CD4-positive, alpha-beta T cell treated with Interferon gamma for 1 hour (primary cell): ENCODE data around the gene ATP8B3.
"Not testable (repeated sequence)": the region's sequence is repeated elsewhere in the genome, so short reads cannot be mapped to it uniquely, and the experiment has no call there.

Experiments used
- DNase-seq: peaks from one replicate; pipeline ENCODE4 v3.0.0-alpha.2; 2020

Gene ATP8B3

DNA sequence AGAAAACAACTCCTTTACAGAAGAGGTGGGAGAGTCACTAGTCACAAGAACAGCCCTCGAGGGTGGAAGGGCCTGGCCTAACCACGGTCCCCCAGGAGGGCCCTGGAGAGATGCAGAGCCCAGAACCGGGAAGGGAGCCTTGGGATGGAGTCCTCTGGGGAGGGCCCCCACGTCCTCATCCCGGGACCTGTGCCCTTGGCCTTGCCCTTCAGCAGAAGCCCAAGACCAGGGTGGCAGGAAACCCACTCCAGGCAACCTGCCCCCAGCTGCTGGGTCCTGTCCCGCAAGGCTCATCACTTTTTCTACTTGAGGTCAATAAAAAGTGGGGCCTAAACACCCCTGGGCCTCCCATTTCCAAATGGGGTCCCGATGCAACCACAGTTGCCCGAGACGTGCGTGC, 2.3 kb upstream of the ATP8B3 start:
- no peak for DNase-seq

DNA sequence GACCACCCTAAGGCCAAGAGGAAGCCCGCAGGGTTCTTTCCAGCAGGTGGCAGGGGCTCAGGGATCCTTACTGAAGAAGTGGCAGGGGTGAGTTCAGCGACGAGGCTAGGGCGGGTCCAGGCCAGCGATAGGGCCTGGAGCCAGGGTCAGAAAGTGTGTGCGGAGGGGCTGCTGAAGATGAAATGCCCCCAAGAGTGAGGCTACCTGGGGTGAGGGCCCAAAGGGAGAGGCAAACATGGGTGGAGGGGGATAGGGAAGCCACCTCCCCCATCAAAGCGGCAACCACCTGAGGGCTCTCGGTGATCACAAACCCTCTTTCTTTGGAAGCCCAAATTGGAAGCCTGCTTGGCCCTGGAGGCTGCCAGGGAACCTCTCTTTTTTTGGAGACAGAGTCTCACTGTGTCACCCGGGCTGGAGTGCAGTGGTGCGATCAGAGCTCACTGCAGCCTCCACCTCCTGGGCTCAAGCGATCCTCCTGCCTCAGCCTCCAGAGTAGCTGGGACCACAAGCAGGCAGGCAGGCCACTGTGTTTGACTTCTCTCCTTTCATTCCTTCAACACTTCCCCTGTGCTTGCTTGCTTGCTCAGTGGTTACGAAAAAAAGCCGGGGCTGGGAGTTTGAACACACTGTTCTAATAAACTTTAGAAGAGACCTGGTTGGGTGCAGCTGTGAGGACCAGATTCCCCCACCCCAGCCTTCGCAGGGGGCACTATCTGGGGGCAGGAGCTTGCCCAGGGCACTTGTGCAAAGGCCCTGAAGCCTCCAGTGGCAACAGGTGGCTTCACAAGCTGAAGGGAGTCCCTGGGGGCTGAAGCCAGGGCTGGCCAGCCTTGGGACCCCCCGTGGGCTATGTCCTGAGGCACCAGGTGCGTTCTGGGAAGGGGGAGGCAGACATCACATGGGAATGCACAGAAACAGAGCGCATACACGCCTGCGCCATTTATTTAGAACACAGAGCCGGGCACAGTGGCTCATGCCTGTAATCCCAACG, 1.4 kb upstream of the ATP8B3 start:
- DNase-seq: no peak

- peak; percentile 92 for DNase-seq
Measured at GRCh38 chr19:1812426-1813191, 533 bp upstream of the ATP8B3 start.

- peak; percentile 23 for DNase-seq
Measured at GRCh38 chr19:1811472-1811894, 593 bp downstream of the ATP8B3 start.

DNA sequence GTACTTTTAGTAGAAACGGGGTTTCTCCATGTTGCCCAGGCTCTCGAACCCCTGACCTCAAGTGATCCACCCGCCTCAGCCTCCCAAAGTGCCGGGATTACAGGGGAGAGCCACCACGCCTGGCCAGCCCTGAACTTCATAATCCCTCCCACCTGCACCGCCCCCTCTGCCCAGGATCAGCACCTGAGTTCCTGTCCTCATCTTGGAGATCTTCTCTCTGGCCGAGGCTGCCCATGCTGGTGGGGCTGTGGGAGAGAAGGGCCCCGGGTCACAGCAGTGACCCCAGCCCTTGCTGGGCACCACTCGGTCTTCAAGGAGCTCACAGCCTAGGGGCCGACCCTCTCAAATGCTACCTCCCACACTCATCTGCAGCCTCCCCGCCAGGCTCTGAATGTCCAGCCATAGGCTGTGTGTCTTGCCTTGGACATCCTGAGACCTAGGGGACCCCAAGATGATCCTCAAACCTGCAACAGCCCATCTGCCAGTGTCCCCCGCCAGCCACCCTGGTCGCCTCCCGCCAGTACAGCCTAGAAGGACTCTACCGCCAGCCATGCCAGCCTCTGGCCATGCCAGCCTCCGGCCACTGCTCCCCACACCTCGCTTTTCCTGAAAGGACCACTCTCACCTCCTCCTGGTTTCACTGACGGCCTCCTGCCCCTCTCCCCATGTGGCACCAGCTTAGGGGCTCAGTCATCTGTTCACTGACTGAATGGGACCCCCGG, 1.5 kb downstream of the ATP8B3 start:
- no peak for DNase-seq

GRCh38 chr19:1809678-1810077, 2.4 kb downstream of the ATP8B3 start:
- no peak for DNase-seq

DNA sequence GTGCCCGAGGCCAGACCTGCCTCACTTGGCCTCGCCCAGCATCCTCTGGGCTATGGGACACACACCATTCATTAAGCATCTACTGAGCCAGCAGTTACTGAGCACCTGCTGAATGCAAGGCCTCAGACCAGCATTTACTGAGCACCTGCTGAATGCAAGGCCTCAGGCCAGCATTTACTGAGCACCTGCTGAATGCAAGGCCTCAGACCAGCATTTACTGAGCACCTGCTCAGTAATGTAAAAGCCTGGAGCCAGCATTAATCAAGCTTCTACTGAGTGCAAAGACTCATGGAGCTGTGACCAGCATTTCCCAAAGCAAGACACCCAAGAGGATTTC, 3.7 kb downstream of the ATP8B3 start:
- DNase-seq: no peak

DNA sequence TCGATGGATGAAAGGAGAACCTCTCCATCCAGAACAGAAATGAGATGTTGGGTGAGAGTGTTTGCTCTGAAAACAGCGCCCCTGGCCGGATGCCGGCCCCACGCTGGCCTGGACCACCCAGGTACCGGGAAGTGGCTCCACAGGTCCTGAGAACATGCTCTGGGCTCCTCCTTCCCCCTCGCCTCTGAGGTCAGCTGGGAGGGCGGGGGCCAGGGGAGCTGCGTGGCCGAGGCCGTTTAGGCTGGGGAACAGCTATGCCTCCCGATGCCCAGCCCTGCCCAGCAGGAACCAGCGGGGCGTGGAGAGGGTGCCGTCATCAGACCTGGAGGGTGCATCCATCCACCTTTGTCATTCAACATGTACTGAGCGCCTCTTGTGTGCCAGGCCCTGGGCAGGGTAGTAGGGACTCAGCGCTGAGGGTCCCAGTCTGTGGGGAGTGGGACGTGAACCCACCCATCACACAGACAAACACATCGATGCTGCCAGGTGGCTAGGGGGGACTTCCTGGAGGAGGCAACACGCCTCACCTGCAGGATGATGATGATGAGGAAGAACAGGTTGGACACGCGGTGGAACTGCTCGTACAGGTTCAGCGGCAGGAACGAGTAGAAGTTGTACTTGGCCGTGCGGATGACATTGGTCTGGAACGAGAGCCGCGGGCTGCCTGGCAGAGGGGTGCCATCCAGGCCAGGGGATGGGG, 4.2 kb downstream of the ATP8B3 start:
- no peak for DNase-seq

GRCh38 chr19:1807030-1807694, 4.9 kb downstream of the ATP8B3 start:
- no peak for DNase-seq

DNA sequence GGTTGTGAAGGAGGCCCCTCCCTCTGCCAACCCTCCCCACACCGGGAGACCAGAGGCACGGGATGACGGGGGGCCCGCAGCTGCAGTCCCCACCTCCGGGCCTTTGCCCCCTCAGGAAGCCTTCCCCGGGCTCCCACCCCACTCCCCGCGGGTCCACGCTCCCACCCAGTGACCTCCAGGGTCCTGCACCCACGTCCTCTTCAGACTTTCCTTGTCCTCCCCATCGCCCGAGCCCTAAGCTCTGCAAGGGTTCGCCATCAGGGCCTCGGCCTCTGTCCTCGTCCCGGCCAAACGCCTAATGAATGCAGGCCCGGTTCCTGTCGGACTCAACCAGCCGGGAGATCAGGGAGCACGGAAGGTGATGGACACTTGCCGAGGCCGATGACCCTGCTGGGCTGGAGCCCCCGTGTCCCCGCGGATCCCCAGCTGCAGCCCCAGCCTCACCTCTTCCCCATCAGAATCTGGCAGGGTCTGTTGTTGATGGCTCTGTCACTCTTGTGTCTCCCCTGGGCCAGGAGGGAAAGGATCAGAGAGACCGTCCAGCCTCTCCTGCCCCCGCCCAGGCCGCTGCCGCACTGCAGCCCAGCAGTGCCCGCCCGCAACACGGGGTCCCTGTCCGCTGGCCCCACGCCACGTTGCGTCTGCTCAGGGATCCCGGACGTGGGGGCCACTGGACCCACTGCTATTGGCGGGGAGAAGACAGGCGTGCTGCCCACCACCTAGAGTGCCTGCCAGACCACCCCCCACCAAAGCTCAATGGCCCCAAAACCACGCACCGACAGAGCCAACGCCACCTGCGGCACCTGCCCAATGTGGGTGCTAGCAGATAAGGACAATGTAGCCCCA, 5.7 kb downstream of the ATP8B3 start:
- no peak for DNase-seq

GRCh38 chr19:1805401-1806183, 6.5 kb downstream of the ATP8B3 start:
- DNase-seq: no peak

GRCh38 chr19:1804858-1805257, 7.2 kb downstream of the ATP8B3 start:
- DNase-seq: no peak

DNA sequence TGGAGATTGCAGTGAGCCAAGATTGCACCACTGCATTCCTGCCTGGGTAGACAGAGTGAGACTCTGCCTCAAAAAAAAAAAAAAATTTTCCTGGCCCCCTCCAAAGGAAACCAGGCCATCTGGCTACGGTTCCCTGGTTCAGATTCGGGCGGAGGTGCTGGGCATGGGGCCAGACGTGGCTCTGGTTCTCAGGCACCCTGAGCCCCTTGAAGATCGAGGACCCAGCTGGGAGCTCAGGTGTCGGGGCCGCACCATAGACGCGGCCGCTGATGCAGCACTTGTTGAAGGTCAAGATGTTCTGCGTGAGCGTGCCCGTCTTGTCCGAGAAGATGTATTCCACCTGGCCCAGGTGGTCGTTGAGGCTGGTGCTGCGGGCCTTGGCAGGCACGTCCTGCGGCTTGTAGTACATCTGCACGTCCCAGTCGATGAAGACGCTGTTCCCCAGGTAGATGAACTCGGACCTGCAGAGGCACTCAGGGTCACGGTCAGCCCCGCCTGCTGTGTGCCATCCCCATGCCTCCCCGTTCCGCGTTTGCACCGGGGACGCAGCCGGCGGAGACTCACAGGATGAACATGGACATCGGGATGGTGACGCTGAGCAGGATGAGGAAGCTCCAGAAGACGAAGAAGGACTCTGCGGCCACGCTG, 12.3 kb downstream of the ATP8B3 start:
- no peak for DNase-seq

GRCh38 chr19:1797313-1797712, 14.8 kb downstream of the ATP8B3 start:
- DNase-seq: not testable (repeated sequence)

- DNase-seq: no peak
Measured at GRCh38 chr19:1796395-1797142, 15.5 kb downstream of the ATP8B3 start.

- no peak for DNase-seq
Measured at GRCh38 chr19:1794424-1795172, 17.5 kb downstream of the ATP8B3 start.

- no peak for DNase-seq
Measured at GRCh38 chr19:1791879-1792278, 20.2 kb downstream of the ATP8B3 start.
